CD1c-positive myeloid dendritic cell (primary cell): ENCODE results near the gene USH1C.

Experiments used
- DNase-seq: peaks from one replicate; pipeline ENCODE4 v3.0.0-alpha.2; 2016; ENCODE audit errors: extremely low spot score

USH1C gene

GRCh38 chr11:17504330-17505107 lies 39.7 kb downstream of the USH1C start:
- DNase-seq = peak; percentile 78

GRCh38 chr11:17502630-17503029 lies 41.6 kb downstream of the USH1C start:
- DNase-seq = no peak

GRCh38 chr11:17500673-17501072 lies 43.5 kb downstream of the USH1C start:
- DNase-seq = no peak

GRCh38 chr11:17498475-17498874 lies 45.7 kb downstream of the USH1C start:
- no peak for DNase-seq

- DNase-seq = no peak
These were observed 46.2 kb downstream of the USH1C start for GRCh38 chr11:17498058-17498457.

GRCh38 chr11:17496406-17496805 lies 47.8 kb downstream of the USH1C start:
- DNase-seq = no peak

GRCh38 chr11:17494019-17494418 lies 50.2 kb downstream of the USH1C start:
- DNase-seq = no peak

GRCh38 chr11:17490938-17491337 lies 53.3 kb downstream of the USH1C start:
- DNase-seq = no peak

- no peak for DNase-seq
These were observed 54.0 kb downstream of the USH1C start for GRCh38 chr11:17490232-17490631.

- DNase-seq = no peak
These were observed 54.5 kb downstream of the USH1C start for GRCh38 chr11:17489751-17490150.

- no peak for DNase-seq
These were observed 55.7 kb downstream of the USH1C start for GRCh38 chr11:17488563-17488962.

- no peak for DNase-seq
These were observed 57.6 kb downstream of the USH1C start for GRCh38 chr11:17486646-17487045.

- DNase-seq = no peak
These were observed 60.7 kb downstream of the USH1C start for GRCh38 chr11:17483505-17483904.

GRCh38 chr11:17481905-17482304 lies 62.3 kb downstream of the USH1C start:
- no peak for DNase-seq

- no peak for DNase-seq
These were observed 64.7 kb downstream of the USH1C start for GRCh38 chr11:17479284-17480214.

- no peak for DNase-seq
These were observed 66.1 kb downstream of the USH1C start for GRCh38 chr11:17478070-17478469.

- no peak for DNase-seq
These were observed 66.9 kb downstream of the USH1C start for GRCh38 chr11:17477361-17477760.

GRCh38 chr11:17477084-17477333 lies 67.2 kb downstream of the USH1C start:
- no peak for DNase-seq

GRCh38 chr11:17476317-17477083 lies 67.7 kb downstream of the USH1C start, which contains the start of gene ABCC8:
Gene ABCC8 (minus strand): TSS chr11:17476845. CDS start chr11:17476776, 69 bp downstream.
- DNase-seq = no peak

GRCh38 chr11:17475666-17476316 lies 68.4 kb downstream of the USH1C start:
- DNase-seq = no peak

- no peak for DNase-seq
These were observed 71.0 kb downstream of the USH1C start for GRCh38 chr11:17473071-17473744.
